Measurements from ENCODE around the gene ELF4.
"Not testable (repeated sequence)": the region's sequence is repeated elsewhere in the genome, so short reads cannot be mapped to it uniquely, and the experiment has no call there.

DNA sequence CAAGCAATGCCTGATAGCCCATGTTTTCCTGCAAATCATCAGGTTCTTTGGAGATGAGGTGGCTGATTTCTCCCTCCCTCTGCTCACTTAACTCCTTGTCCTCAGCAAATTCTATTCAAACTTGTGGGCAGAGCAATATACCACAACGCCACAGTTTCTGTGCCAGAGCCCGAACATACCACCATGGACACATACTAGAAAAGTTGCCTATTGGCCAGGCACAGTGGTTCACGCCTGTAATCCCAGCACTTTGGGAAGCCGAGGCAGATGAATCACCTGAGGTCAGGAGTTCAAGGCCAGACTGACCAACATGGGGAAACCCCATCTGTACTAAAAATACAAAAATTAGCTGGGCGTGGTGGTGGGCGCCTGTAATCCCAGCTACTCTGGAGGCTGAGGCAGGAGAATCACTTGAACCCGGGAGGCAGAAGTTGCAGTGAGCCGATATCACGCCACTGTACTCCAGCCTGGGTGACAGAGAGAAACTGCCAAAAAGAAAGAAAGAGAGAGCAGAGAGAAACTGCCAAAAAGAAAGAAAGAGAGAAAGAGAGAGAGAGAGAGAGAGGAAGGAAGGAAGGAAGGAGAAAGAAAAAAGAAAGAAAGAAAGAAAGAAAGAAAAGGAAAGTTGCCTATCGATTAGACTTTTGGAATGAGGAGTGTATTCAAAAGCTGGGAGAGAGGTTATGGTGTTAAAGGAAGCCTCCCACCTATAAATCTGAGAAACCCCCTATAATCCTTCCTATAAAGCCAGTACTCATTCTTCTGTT is 5.0 kb upstream of the ELF4 start:
- TF ChIP-seq, protein P1, sequence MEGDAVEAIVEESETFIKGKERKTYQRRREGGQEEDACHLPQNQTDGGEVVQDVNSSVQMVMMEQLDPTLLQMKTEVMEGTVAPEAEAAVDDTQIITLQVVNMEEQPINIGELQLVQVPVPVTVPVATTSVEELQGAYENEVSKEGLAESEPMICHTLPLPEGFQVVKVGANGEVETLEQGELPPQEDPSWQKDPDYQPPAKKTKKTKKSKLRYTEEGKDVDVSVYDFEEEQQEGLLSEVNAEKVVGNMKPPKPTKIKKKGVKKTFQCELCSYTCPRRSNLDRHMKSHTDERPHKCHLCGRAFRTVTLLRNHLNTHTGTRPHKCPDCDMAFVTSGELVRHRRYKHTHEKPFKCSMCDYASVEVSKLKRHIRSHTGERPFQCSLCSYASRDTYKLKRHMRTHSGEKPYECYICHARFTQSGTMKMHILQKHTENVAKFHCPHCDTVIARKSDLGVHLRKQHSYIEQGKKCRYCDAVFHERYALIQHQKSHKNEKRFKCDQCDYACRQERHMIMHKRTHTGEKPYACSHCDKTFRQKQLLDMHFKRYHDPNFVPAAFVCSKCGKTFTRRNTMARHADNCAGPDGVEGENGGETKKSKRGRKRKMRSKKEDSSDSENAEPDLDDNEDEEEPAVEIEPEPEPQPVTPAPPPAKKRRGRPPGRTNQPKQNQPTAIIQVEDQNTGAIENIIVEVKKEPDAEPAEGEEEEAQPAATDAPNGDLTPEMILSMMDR (IDR thresholded peaks at IDR 0.05) = not testable (repeated sequence)
- TF ChIP-seq POLR2A (IDR thresholded peaks at IDR 0.05) = not testable (repeated sequence)

Measured in testis (tissue), 2 donors.